NT2/D1 (cell line): ENCODE measurements around the gene CEP70.
"Not testable (repeated sequence)": the region's sequence is repeated elsewhere in the genome, so short reads cannot be mapped to it uniquely, and the experiment has no call there.

ENCODE experiments used
- DNase-seq: peaks from one replicate; pipeline ENCODE4 v3.0.0-alpha.2; 2011; ENCODE audit warnings: low read depth, low spot score
- H3K27me3 ChIP-seq: 2 replicates; pipeline ENCODE4 v1.6.0; 2011; ENCODE audit warnings: mild to moderate bottlenecking; ENCODE audit not compliant: insufficient read length, insufficient read depth
- H3K36me3 ChIP-seq: 2 replicates; pipeline ENCODE4 v1.6.1; 2011; ENCODE audit warnings: mild to moderate bottlenecking, low read length, mixed read lengths; ENCODE audit not compliant: insufficient read depth, insufficient read length
- H3K4me1 ChIP-seq: 2 replicates; pipeline ENCODE4 v1.5.1; 2011; ENCODE audit not compliant: insufficient read depth, insufficient read length
- H3K4me3 ChIP-seq: 2 replicates; pipeline ENCODE4 v1.5.1; 2011; ENCODE audit warnings: low read depth; ENCODE audit not compliant: insufficient read length
- H3K9ac ChIP-seq: 2 replicates; pipeline ENCODE4 v1.6.0; 2011; ENCODE audit warnings: low read depth; ENCODE audit not compliant: insufficient read length
- H3K9me3 ChIP-seq: 2 replicates; pipeline ENCODE4 v1.5.1; 2011; ENCODE audit warnings: mild to moderate bottlenecking, low read length; ENCODE audit not compliant: insufficient read depth
- SUZ12 ChIP-seq: IDR thresholded peaks from 2 replicates; pipeline ENCODE4 v1.6.1; 2011; ENCODE audit not compliant: insufficient read length, insufficient read depth; ENCODE audit errors: extremely low read depth
- YY1 ChIP-seq: IDR thresholded peaks from 2 replicates; pipeline ENCODE4 v1.6.1; 2011; ENCODE audit not compliant: insufficient read length, insufficient read depth
- ZNF274 ChIP-seq: IDR thresholded peaks from 2 replicates; pipeline ENCODE4 v1.6.1; 2011; ENCODE audit warnings: mild to moderate bottlenecking, low read depth, low read length

CEP70 gene

DNA sequence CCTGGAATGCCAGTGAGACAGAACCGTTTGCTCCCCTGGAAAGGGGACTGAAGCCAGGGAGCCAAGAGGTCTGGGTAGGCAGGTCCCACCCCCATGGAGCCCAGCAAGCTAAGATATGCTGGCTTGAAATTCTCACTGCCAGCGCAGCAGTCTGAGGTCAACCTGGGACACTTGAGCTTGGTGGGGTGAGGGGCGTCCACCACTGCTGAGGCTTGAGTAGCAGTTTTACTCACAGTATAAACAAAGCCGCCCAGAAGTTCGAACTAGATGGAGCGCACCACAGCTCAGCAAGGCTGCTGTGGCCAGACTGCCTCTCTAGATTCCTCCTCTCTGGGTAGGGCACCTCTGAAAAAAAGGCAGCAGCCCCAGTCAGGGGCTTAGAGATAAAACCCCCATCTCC is 33.6 kb downstream of the CEP70 start:
- no peak overlapping the region for H3K4me3 ChIP-seq
- TF ChIP-seq SUZ12 (no peak), ZNF274 (no peak), YY1 (no peak)

DNA sequence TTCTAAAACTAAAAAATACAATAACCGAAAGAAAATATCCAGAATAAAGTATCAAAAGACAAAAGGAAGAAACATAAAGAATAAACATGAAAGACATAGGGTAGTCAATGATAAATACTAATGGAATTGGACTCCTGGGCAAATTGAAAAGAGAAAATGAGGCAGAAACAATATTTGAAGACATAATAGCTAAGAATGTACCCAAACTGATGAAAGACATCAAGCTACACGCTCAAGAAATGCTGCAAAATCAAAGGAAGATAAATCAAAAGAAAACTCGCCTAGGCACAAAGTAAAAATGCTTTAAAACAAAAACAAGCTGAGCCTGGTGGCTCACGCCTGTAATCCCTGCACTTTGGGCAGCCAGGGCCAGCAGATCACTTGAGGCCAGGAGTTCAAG is 34.9 kb downstream of the CEP70 start:
- no peaks in the 10 kb centered on the region for H3K4me1 ChIP-seq
- no peaks in the 10 kb centered on the region for H3K27me3 ChIP-seq
- no peaks in the 10 kb centered on the region for H3K36me3 ChIP-seq
- TF ChIP-seq ZNF274 = no peak
- no peak for TF ChIP-seq YY1
- no peak for TF ChIP-seq SUZ12
- no peak overlapping the region for H3K4me3 ChIP-seq
- no peak for DNase-seq
- no peak overlapping the region for H3K9ac ChIP-seq
- H3K9me3 ChIP-seq = peaks cover 49% of the 10 kb centered on the region

More for the DNA sequence above, 33.6 kb downstream of the CEP70 start:
- Histone ChIP-seq H3K27me3 (no peaks in the 10 kb centered on the region), H3K9ac (no peak overlapping the region), H3K4me1 (no peaks in the 10 kb centered on the region), H3K36me3 (no peaks in the 10 kb centered on the region), H3K9me3 (peaks cover 49% of the 10 kb centered on the region)
- no peak for DNase-seq

DNA sequence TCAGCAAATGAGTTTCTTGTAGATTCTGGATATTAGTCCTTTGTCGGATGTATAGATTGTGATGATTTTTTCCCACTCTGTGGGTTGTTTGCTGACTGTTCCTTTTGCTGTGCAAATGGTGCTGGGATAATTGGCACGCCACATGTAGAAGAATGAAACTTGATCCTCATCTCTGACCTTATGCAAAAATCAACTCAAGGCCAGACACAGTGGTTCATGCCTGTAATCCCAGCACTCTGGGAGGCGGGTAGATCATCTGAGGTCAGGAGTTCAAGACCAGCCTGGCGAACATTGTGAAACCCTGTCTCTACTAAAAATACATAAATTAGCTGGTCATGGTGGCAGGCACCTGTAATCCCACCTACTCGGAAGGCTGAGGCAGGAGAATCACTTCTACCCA is 39.3 kb downstream of the CEP70 start:
- not testable (repeated sequence) for H3K9ac ChIP-seq, H3K4me1 ChIP-seq, H3K4me3 ChIP-seq, H3K36me3 ChIP-seq, H3K27me3 ChIP-seq, DNase-seq
- H3K9me3 ChIP-seq = peaks cover 51% of the 10 kb centered on the region

DNA sequence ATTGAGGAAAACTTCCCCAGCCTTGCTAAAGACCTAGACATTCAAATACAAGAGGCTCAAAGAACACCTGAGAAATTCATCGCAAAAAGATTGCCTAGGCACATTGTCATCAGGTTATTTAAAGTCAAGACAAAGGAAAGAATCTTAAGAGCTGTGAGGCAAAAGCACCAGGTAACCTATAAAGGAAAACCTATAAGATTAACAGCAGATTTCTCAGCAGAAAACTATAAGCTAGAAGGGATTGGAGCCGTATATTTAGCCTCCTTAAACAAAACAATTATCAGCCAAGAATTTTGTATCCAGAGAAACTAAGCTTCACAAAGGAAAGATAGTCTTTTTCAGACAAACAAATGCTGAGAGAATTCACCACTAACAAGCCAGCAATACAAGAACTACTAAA is 43.1 kb downstream of the CEP70 start:
- DNase-seq, H3K36me3 ChIP-seq: not testable (repeated sequence)
- H3K9me3 ChIP-seq = peaks cover 55% of the 10 kb centered on the region

DNA sequence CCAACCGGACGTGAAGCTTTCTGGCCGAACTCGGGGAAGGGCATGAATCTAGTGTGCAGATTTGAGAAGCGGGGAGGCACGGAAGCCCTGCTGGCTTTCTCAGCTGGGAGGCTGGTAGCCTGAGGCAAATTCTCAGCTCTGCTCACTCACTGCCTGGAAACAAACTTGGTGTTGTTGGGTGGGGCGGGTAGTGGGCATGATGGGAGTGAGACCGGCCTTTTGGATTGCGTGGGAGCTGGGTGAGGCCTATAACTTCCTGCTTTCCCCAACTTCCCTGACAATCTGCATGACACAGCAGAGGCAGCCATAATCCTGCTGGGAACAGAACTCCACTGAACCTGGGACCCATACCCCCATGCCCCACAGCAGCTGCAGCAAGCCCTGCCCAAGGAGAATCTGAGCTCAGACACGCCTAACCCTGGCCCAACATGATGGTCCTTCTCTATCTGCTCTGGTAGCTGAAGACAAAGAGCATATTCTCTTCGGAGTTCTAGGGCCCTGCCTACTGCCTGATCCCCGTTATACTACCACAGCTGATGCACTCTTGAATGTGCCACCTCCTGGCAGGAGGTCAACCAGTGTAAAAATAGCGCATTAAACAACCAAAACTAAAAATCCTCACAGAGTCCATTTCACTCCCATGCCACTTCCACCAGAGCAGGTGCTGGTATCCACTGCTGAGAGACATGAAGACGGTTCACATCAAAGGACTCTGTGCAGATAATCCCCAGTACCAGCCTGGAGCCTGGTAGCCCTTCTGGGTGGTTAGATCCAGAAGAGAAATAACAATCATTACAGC is 44.7 kb downstream of the CEP70 start:
- TF ChIP-seq ZNF274 (no peak), YY1 (no peak), SUZ12 (no peak)
- H3K9ac ChIP-seq = no peak overlapping the region
- H3K36me3 ChIP-seq = peaks cover 7% of the 10 kb centered on the region
- H3K4me1 ChIP-seq = no peaks in the 10 kb centered on the region
- no peak overlapping the region for H3K4me3 ChIP-seq
- DNase-seq = no peak
- H3K9me3 ChIP-seq = peaks cover 67% of the 10 kb centered on the region
- H3K27me3 ChIP-seq = no peaks in the 10 kb centered on the region

More for the DNA sequence above, 43.1 kb downstream of the CEP70 start:
- not testable (repeated sequence) for H3K9ac ChIP-seq, H3K4me3 ChIP-seq, H3K4me1 ChIP-seq, H3K27me3 ChIP-seq

DNA sequence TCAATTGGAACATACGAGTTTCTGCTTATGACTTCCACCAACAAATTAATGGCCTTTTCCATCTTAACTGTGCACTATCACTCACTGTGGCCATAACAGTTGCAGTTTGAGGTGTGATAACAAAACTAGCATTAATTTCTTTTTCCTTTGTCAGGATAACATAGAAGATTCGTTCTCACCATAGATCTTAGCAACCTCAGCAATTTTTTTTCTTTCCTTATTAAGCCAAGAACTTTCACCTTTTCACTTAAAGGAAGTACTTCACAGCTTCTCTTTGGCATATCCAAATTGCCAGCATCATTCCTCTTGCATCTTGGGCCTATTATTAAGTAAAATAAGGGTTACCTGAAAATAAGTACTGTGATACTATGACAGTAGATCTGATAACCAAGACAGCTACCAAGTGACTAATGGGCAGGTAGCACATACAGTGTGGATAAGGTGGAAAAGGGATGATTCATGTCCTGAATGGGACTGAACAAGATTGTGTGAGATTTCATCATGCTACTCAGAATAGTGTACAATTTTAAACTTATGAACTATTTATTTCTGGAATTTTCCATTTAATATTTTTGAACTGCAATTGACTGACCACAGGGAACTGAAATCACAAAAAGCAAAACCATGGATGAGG is 46.6 kb downstream of the CEP70 start:
- TF ChIP-seq ZNF274 (no peak), YY1 (no peak), SUZ12 (no peak)
- Histone ChIP-seq H3K4me1 (no peaks in the 10 kb centered on the region), H3K4me3 (no peak overlapping the region), H3K36me3 (peaks cover 15% of the 10 kb centered on the region), H3K9me3 (peaks cover 80% of the 10 kb centered on the region), H3K9ac (no peak overlapping the region), H3K27me3 (no peaks in the 10 kb centered on the region)
- no peak for DNase-seq

DNA sequence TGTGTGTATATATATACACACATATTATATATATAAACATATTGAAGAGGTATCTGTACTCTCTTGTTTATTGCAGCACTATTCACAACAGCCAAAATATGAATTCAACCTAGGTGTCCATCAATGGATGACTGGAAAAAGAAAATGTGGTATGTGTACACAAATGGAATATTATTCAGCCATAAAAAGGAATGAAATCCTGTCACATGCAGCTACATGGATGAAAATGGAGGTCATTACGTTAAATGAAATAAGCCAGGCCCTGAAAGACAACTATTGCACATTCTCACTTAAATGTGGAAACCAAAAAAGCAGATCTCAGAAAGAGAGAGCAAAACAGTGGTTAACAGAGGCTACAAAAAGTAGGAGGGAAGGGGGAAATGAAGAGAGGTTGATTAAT is 49.5 kb downstream of the CEP70 start:
- Histone ChIP-seq H3K4me3 (no peak overlapping the region), H3K36me3 (peaks cover 19% of the 10 kb centered on the region), H3K9ac (no peak overlapping the region), H3K27me3 (no peaks in the 10 kb centered on the region), H3K9me3 (peaks cover 81% of the 10 kb centered on the region), H3K4me1 (no peaks in the 10 kb centered on the region)
- TF ChIP-seq SUZ12 (no peak), YY1 (no peak), ZNF274 (no peak)
- no peak for DNase-seq

DNA sequence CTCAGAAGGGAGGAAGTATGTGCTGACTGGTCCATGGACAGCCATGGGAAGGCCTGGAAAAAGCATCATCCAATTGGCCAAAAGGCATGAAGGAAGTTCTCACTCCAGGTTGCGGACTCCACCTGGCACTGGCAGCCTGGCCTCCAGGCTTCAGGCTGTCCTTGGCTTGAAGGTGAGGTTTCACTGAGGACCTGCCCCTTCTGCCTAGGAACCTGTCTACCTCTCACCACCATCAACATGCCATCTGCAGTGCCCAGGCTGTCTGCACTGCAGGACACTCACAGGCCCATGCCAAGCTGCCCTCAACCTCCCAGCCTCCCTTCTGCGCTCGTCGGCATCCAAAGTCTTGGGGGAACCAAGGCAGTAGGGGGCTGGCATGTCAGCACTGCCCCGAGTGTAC is 51.1 kb downstream of the CEP70 start:
- H3K9ac ChIP-seq = no peak overlapping the region
- no peak for DNase-seq
- H3K36me3 ChIP-seq = peaks cover 14% of the 10 kb centered on the region
- peaks cover 66% of the 10 kb centered on the region for H3K9me3 ChIP-seq
- no peaks in the 10 kb centered on the region for H3K4me1 ChIP-seq
- H3K4me3 ChIP-seq = no peak overlapping the region
- TF ChIP-seq YY1 = no peak
- TF ChIP-seq ZNF274 = no peak
- TF ChIP-seq SUZ12 = no peak
- H3K27me3 ChIP-seq = no peaks in the 10 kb centered on the region
